Type B pancreatic cell (in vitro differentiated cells): Measurements from ENCODE around the gene FBN1. TPM values are rescaled to one million over a fixed set of nuclear protein-coding genes. Genes with fewer than 3 reads are reported as not detected.

Source experiments
- DNase-seq: peaks from one replicate; pipeline ENCODE4 v3.0.0; 2021; ENCODE audit warnings: mixed read lengths; ENCODE audit not compliant: unreplicated experiment; ENCODE audit errors: extremely low spot score
- H3K27ac Mint-ChIP-seq: 2 replicates; pipeline ENCODE4 v1.8.0; 2021; ENCODE audit warnings: mild to moderate bottlenecking, mixed read lengths
- H3K27me3 Mint-ChIP-seq: 2 replicates; pipeline ENCODE4 v1.8.0; 2021; ENCODE audit warnings: mixed read lengths
- H3K36me3 Mint-ChIP-seq: 2 replicates; pipeline ENCODE4 v1.8.0; 2021; ENCODE audit warnings: mixed read lengths
- H3K4me1 Mint-ChIP-seq: one replicate; pipeline ENCODE4 v1.8.0; 2021; ENCODE audit warnings: mixed read lengths; ENCODE audit not compliant: unreplicated experiment
- H3K4me3 Mint-ChIP-seq: 2 replicates; pipeline ENCODE4 v1.8.0; 2021; ENCODE audit warnings: mild to moderate bottlenecking, mixed read lengths
- H3K9me3 Mint-ChIP-seq: 2 replicates; pipeline ENCODE4 v1.8.0; 2021; ENCODE audit warnings: mixed read lengths
- CTCF ChIP-seq: fragments of 200-600 bp; sonication (generic); conservative IDR thresholded peaks from 2 replicates; pipeline ENCODE4 v1.5.0; 2021; ENCODE audit warnings: antibody characterized with exemption, mild to moderate bottlenecking
- total RNA-seq: library from RNA; stranded (reverse); gene quantifications from 2 replicates; pipeline ENCODE4 v1.2.1, GENCODE V29; 2021; ENCODE audit warnings: low replicate concordance

The FBN1 gene
- total RNA-seq, 1 donor from 2014 or later = 58.4 TPM

GRCh38 chr15:48592933-48593332 lies 52.6 kb downstream of the FBN1 start:
- Mint-ChIP-seq H3K36me3 (no peaks in the 10 kb centered on the region), H3K4me1 (peaks cover 12% of the 10 kb centered on the region), H3K9me3 (no peaks in the 10 kb centered on the region), H3K4me3 (no peak overlapping the region), H3K27ac (no peak overlapping the region), H3K27me3 (peaks cover 3% of the 10 kb centered on the region)
- no peak for DNase-seq
- no peak for TF ChIP-seq CTCF

- Mint-ChIP-seq H3K9me3 (no peaks in the 10 kb centered on the region), H3K27ac (no peak overlapping the region), H3K4me1 (peaks cover 12% of the 10 kb centered on the region), H3K4me3 (no peak overlapping the region), H3K27me3 (peaks cover 3% of the 10 kb centered on the region), H3K36me3 (no peaks in the 10 kb centered on the region)
- no peak for TF ChIP-seq CTCF
- no peak for DNase-seq
Observed at GRCh38 chr15:48592221-48592731, 53.2 kb downstream of the FBN1 start.

- H3K27ac Mint-ChIP-seq = no peak overlapping the region
- no peak overlapping the region for H3K4me3 Mint-ChIP-seq
- TF ChIP-seq CTCF = no peak
- no peaks in the 10 kb centered on the region for H3K9me3 Mint-ChIP-seq
- H3K36me3 Mint-ChIP-seq = no peaks in the 10 kb centered on the region
- H3K27me3 Mint-ChIP-seq = peaks cover 3% of the 10 kb centered on the region
- peaks cover 12% of the 10 kb centered on the region for H3K4me1 Mint-ChIP-seq
- no peak for DNase-seq
Observed at GRCh38 chr15:48590723-48591122, 54.8 kb downstream of the FBN1 start.

GRCh38 chr15:48584812-48585563 lies 60.5 kb downstream of the FBN1 start:
- TF ChIP-seq CTCF = no peak
- H3K4me3 Mint-ChIP-seq = no peak overlapping the region
- no peak overlapping the region for H3K27ac Mint-ChIP-seq
- peaks cover 9% of the 10 kb centered on the region for H3K4me1 Mint-ChIP-seq
- H3K36me3 Mint-ChIP-seq = no peaks in the 10 kb centered on the region
- DNase-seq = no peak
- no peaks in the 10 kb centered on the region for H3K9me3 Mint-ChIP-seq
- H3K27me3 Mint-ChIP-seq = no peaks in the 10 kb centered on the region

GRCh38 chr15:48584090-48584811 lies 61.3 kb downstream of the FBN1 start:
- H3K9me3 Mint-ChIP-seq = no peaks in the 10 kb centered on the region
- TF ChIP-seq CTCF = no peak
- H3K27me3 Mint-ChIP-seq = no peaks in the 10 kb centered on the region
- no peaks in the 10 kb centered on the region for H3K36me3 Mint-ChIP-seq
- peaks cover 12% of the 10 kb centered on the region for H3K4me1 Mint-ChIP-seq
- DNase-seq = no peak
- no peak overlapping the region for H3K27ac Mint-ChIP-seq
- H3K4me3 Mint-ChIP-seq = no peak overlapping the region
